T-helper 17 cell (primary cell): ENCODE data around the gene F8A2. TPM values are rescaled to one million over a fixed set of nuclear protein-coding genes. Genes with fewer than 3 reads are reported as not detected.

Experiments used
- ATAC-seq: fragments of 150-1000 bp; cut with Tn5 transposase; 2 replicates; pipeline ENCODE4 v1.10.0; 2021; ENCODE audit warnings: mild to moderate bottlenecking, moderate library complexity
- DNase-seq, 3 donors: peaks; one replicate each; pipeline versions ENCODE4 v3.0.0 to v3.0.0-alpha.2; 2020 to 2021
- H3K9me3 ChIP-seq: one replicate; pipeline ENCODE4 v1.7.0; 2013; ENCODE audit warnings: low read length, mild to moderate bottlenecking; ENCODE audit not compliant: control insufficient read depth, poor library complexity, severe bottlenecking
- H3K27ac Mint-ChIP-seq: one replicate; pipeline ENCODE4 v1.8.0; 2022; ENCODE audit warnings: mild to moderate bottlenecking, moderate library complexity, mixed read lengths
- H3K27me3 Mint-ChIP-seq: one replicate; pipeline ENCODE4 v1.8.0; 2022; ENCODE audit warnings: mixed read lengths
- H3K36me3 Mint-ChIP-seq: one replicate; pipeline ENCODE4 v1.8.0; 2022; ENCODE audit warnings: low read depth, mixed read lengths
- H3K4me1 Mint-ChIP-seq: one replicate; pipeline ENCODE4 v1.8.0; 2022; ENCODE audit warnings: mild to moderate bottlenecking, mixed read lengths
- H3K4me3 Mint-ChIP-seq: one replicate; pipeline ENCODE4 v1.8.0; 2022; ENCODE audit warnings: mild to moderate bottlenecking, moderate library complexity, mixed read lengths
- total RNA-seq, 4 donors: library from RNA in 2 of 4; stranded (reverse) in 2 of 4; gene quantifications; one replicate each; pipeline ENCODE4 v1.2.3 and lab custom pipeline; 2022 to 2026

F8A2 gene
- total RNA-seq, 2 donors from 2014 or later = not detected

- DNase-seq = no peak
- Mint-ChIP-seq H3K4me3 (no peak overlapping the region), H3K4me1 (no peaks in the 10 kb centered on the region), H3K27me3 (no peaks in the 10 kb centered on the region), H3K27ac (no peak overlapping the region), H3K36me3 (no peaks in the 10 kb centered on the region)
- no peak for ATAC-seq
- no peaks in the 10 kb centered on the region for H3K9me3 ChIP-seq
Measured at GRCh38 chrX:155417769-155418168, 35.9 kb downstream of the F8A2 start.

Other genes with a start within 250 kb of the F8A2 start
- 10 to 100 TPM; 18.9 to 21.0 TPM for gene VBP1, start 165.6 kb upstream of the F8A2 start, total RNA-seq
- 1 to 10 TPM; 6.5 to 7.1 TPM for gene RAB39B, start 117.6 kb upstream of the F8A2 start, total RNA-seq
- gene CLIC2, start 47.5 kb upstream of the F8A2 start, total RNA-seq = under 1 TPM; 0.25 to 0.39 TPM
- 10 to 100 TPM; 17.4 to 19.0 TPM for gene F8A3, start 76.5 kb downstream of the F8A2 start, total RNA-seq
- under 1 TPM; 0.87 to 0.96 TPM for gene SPRY3, start 230.5 kb downstream of the F8A2 start, total RNA-seq
- gene TMLHE, start 230.9 kb downstream of the F8A2 start, total RNA-seq = 10 to 100 TPM in 1 of 2 donors, 1 to 10 TPM in 1; 6.6 to 14.4 TPM